Measurements from ENCODE around the gene ELAVL2. TPM values are rescaled to one million over a fixed set of nuclear protein-coding genes. Genes with fewer than 3 reads are reported as not detected.
"Not testable (repeated sequence)": the region's sequence is repeated elsewhere in the genome, so short reads cannot be mapped to it uniquely, and the experiment has no call there.

Gene ELAVL2
- total RNA-seq, 3 donors from 2014 or later = 0.59 to 1.1 (median 0.66) TPM

GRCh38 chr9:23725279-23725946 lies 100.6 kb downstream of the ELAVL2 start:
- no peak overlapping the region for H3K4me3 ChIP-seq
- no peak overlapping the region for H3K27ac ChIP-seq
- intact Hi-C loops (cut with DNase I; ENCODE audit: low total_unique reads) = no loop called here
- H3K9me3 ChIP-seq = no peaks in the 10 kb centered on the region
- no peak for DNase-seq (ENCODE audit: low spot score in 2 of 2)
- no peak for TF ChIP-seq POLR2A (IDR thresholded peaks at IDR 0.05)
- H3K27me3 ChIP-seq = no peaks in the 10 kb centered on the region
- H3K4me1 ChIP-seq = no peaks in the 10 kb centered on the region
- H3K36me3 ChIP-seq = no peaks in the 10 kb centered on the region

DNA sequence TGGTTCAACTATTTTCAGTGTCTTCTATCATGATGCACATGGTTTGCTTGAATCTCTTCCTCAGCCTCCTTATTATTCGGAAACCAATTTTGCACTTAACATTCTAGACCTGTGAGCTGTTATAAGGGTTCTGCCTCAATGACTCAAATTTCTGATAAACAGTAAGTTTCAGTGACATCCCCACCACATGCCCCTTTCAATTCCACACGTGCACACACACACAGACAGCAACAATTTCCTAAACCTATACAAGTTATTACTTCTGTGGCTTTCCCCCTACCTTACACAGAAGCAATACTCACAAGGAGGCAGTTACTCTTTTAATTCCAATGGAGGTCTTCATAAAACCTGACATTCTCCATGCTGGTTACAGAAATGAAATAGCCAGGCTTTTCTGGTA lies 102.4 kb downstream of the ELAVL2 start:
- H3K4me3 ChIP-seq = no peak overlapping the region
- no peaks in the 10 kb centered on the region for H3K36me3 ChIP-seq
- H3K4me1 ChIP-seq = no peaks in the 10 kb centered on the region
- intact Hi-C loops (cut with DNase I; ENCODE audit: low total_unique reads) = no loop called here
- H3K27ac ChIP-seq = no peak overlapping the region
- no peaks in the 10 kb centered on the region for H3K27me3 ChIP-seq
- no peak for DNase-seq (ENCODE audit: low spot score in 2 of 2)
- TF ChIP-seq, protein P1, sequence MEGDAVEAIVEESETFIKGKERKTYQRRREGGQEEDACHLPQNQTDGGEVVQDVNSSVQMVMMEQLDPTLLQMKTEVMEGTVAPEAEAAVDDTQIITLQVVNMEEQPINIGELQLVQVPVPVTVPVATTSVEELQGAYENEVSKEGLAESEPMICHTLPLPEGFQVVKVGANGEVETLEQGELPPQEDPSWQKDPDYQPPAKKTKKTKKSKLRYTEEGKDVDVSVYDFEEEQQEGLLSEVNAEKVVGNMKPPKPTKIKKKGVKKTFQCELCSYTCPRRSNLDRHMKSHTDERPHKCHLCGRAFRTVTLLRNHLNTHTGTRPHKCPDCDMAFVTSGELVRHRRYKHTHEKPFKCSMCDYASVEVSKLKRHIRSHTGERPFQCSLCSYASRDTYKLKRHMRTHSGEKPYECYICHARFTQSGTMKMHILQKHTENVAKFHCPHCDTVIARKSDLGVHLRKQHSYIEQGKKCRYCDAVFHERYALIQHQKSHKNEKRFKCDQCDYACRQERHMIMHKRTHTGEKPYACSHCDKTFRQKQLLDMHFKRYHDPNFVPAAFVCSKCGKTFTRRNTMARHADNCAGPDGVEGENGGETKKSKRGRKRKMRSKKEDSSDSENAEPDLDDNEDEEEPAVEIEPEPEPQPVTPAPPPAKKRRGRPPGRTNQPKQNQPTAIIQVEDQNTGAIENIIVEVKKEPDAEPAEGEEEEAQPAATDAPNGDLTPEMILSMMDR (IDR thresholded peaks at IDR 0.05) = no peak
- TF ChIP-seq POLR2A (IDR thresholded peaks at IDR 0.05) = no peak
- TF ChIP-seq POLR2AphosphoS5 (IDR thresholded peaks at IDR 0.05) = no peak
- H3K9me3 ChIP-seq = no peaks in the 10 kb centered on the region

GRCh38 chr9:23723048-23723447 lies 103.0 kb downstream of the ELAVL2 start:
- H3K4me3 ChIP-seq = not testable (repeated sequence)

DNA sequence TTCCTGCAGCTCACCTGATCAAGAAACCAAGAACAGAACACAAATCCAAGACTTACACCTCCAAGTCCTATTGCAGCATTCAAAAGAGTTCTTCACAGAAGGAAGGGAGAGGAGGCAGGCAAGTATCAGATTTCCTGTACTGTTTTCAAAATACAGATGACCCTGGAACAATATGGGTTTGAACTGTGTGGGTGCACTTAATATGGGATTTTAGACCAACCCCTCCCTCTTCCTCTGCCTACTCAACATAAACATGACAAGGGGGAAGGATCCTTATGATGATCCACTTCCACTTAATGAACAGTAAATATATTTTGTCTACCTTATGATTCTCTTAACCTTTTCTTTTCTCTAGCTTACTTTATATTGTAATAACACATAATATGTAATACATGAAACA lies 104.6 kb downstream of the ELAVL2 start:
- TF ChIP-seq POLR2A (IDR thresholded peaks at IDR 0.05) (no peak), POLR2AphosphoS5 (IDR thresholded peaks at IDR 0.05) (no peak)
- TF ChIP-seq, protein P1 (IDR thresholded peaks at IDR 0.05) = no peak
- Histone ChIP-seq H3K4me3 (no peak overlapping the region), H3K9me3 (no peaks in the 10 kb centered on the region), H3K36me3 (no peaks in the 10 kb centered on the region), H3K4me1 (no peaks in the 10 kb centered on the region), H3K27ac (no peak overlapping the region), H3K27me3 (no peaks in the 10 kb centered on the region)
- no peak for DNase-seq (ENCODE audit: low spot score in 2 of 2)
- intact Hi-C loops (cut with DNase I; ENCODE audit: low total_unique reads) = no loop called here

More at GRCh38 chr9:23723048-23723447, 103.0 kb downstream of the ELAVL2 start:
- DNase-seq (ENCODE audit: low spot score in 2 of 2); H3K27me3 ChIP-seq; H3K36me3 ChIP-seq; H3K27ac ChIP-seq; intact Hi-C loops (cut with DNase I; ENCODE audit: low total_unique reads); H3K9me3 ChIP-seq; H3K4me1 ChIP-seq: not testable (repeated sequence)

GRCh38 chr9:23717505-23717904 lies 108.5 kb downstream of the ELAVL2 start:
- Histone ChIP-seq H3K27ac (no peak overlapping the region), H3K4me1 (no peaks in the 10 kb centered on the region), H3K9me3 (no peaks in the 10 kb centered on the region), H3K27me3 (no peaks in the 10 kb centered on the region), H3K4me3 (no peak overlapping the region), H3K36me3 (no peaks in the 10 kb centered on the region)
- intact Hi-C loops (cut with DNase I; ENCODE audit: low total_unique reads) = no loop called here
- DNase-seq (ENCODE audit: low spot score in 2 of 2) = no peak
- no peak for TF ChIP-seq POLR2AphosphoS5 (IDR thresholded peaks at IDR 0.05)
- no peak for TF ChIP-seq POLR2A (IDR thresholded peaks at IDR 0.05)

- Histone ChIP-seq H3K4me1 (no peaks in the 10 kb centered on the region), H3K36me3 (no peaks in the 10 kb centered on the region), H3K4me3 (no peak overlapping the region), H3K9me3 (no peaks in the 10 kb centered on the region), H3K27me3 (no peaks in the 10 kb centered on the region), H3K27ac (no peak overlapping the region)
- TF ChIP-seq, protein P1 (IDR thresholded peaks at IDR 0.05) = no peak
- no peak for TF ChIP-seq POLR2AphosphoS5 (IDR thresholded peaks at IDR 0.05)
- no peak for TF ChIP-seq POLR2A (IDR thresholded peaks at IDR 0.05)
- DNase-seq (ENCODE audit: low spot score in 2 of 2) = no peak
- intact Hi-C loops (cut with DNase I; ENCODE audit: low total_unique reads) = no loop called here
These were observed 118.8 kb downstream of the ELAVL2 start for GRCh38 chr9:23707249-23707648.
